Measurements from ENCODE around the gene EMILIN2. TPM values are rescaled to one million over a fixed set of nuclear protein-coding genes. Genes with fewer than 3 reads are reported as not detected.
A peak's percentile ranks its signal among the peaks of the same experiment; 100 is the strongest.

Gene EMILIN2
- total and polyA plus RNA-seq, 9 of the 15 experiments (the other 6 are each of a cell fraction or from before 2014, with no cell fraction given), result 0.01 to 0.40 (median 0.19) TPM

GRCh38 chr18:2893056-2893455 lies 46.2 kb downstream of the EMILIN2 start:
- ATAC-seq (no peak), DNase-seq (ENCODE audit: extremely low read depth in 1 of 4, low spot score in 3 of 4) (no peak)
- TF ChIP-seq ZNF408 (CRISPR knock-in tag; IDR thresholded peaks at IDR 0.05; ENCODE audit: low read depth), result no peak
- no peak for TF ChIP-seq ZNF778 (CRISPR knock-in tag; IDR thresholded peaks at IDR 0.05)

DNA sequence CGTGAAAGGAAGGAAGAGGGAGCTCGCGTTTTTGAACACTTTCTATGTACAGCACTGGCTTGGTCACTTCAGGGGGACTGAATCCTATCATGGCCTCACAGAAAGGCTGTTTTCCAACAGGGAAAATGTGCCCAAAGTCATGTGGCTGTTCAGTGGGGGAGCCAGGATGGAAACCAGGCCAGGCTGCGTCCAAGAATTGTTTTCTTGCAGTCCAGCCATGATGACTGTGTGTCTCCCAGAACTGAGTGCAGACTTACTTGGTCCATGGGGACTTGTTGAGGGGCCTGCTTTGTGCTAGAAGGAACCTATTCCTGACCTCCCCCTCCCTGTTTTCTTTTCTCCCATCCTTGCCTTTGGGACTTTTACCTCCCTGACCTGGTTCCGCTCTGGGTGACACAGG lies 46.9 kb downstream of the EMILIN2 start:
- FAIRE-seq, result no peak
- Histone ChIP-seq H3K27ac (ENCODE audit: extremely low read depth, low read depth, low read length) (no peak overlapping the region), H3K4me3 (no peak overlapping the region), H4K20me1 (replicated peaks; ENCODE audit: control insufficient read depth, insufficient read depth, low read length) (peaks cover 8% of the 10 kb centered on the region; the same call in 1 of the 2 replicates), H2AFZ (ENCODE audit: low read depth, low read length) (no peak overlapping the region), H3K4me1 (replicated peaks in 1 of 2; ENCODE audit: control insufficient read depth in 2 of 2, insufficient read depth in 2 of 2, low read length in 2 of 2) (peaks cover 26 to 39% of the 10 kb centered on the region in 2 experiments; a peak in 4 of 5 replicates), H3K27me3 (ENCODE audit: control insufficient read depth in 2 of 2, insufficient read depth in 2 of 2, low read length in 2 of 2) (peaks cover 9 to 23% of the 10 kb centered on the region in 2 experiments; a peak in 3 of 5 replicates), H3K79me2 (ENCODE audit: control insufficient read depth, insufficient read depth, low read length) (no peaks in the 10 kb centered on the region), H3K9ac (ENCODE audit: insufficient read depth in 1 of 2, low read depth in 2 of 2, low read length in 2 of 2) (no peak overlapping the region), H3K9me1 (ENCODE audit: control insufficient read depth, insufficient read depth, low read length) (no peaks in the 10 kb centered on the region), H3K4me2 (ENCODE audit: insufficient read depth, low read length) (peak overlapping the region; percentile 51), H3K36me3 (ENCODE audit: control insufficient read depth, insufficient read depth, low read length) (no peaks in the 10 kb centered on the region), H3K9me3 (replicated peaks; ENCODE audit: control insufficient read depth, insufficient read depth, low read depth, low read length) (no peaks in the 10 kb centered on the region)
- TF ChIP-seq KDM5B (IDR thresholded peaks at IDR 0.05; ENCODE audit: insufficient replicate concordance, low read depth, low read length), result peak; percentile 34
- no peak for TF ChIP-seq TEAD2 (tag; IDR thresholded peaks at IDR 0.05)
- 64% methylated on average over 5 of the region's 5 CpGs for WGBS (ENCODE audit: insufficient coverage, low coverage, missing lambda C conversion rate)
- BruUV-seq (replicated peaks), result no TSS peak
- ATAC-seq, result no peak
- ChIA-PET POLR2A (interaction anchor here (0.7 to 1.4 kb wide), 6 partner anchors 9 to 116 kb away, joined by 3 to 4 read pairs (median 3); no protein-coding TSS in a partner anchor), CTCF (ENCODE audit: low intra/inter-chr PET ratio) (interaction anchor here (0.5 kb wide), 1 partner anchor 236 kb away, joined by 3 read pairs; no protein-coding TSS in a partner anchor)
- in situ Hi-C loops (cut with MboI), result no loop called here
- intact Hi-C loops (cut with micrococcal nuclease), result loop anchor here (1.0 kb wide), 1 partner anchor 39 kb away; no protein-coding TSS in a partner anchor
- no peak for DNase-seq (ENCODE audit: extremely low read depth in 1 of 4, low spot score in 3 of 4)

More at GRCh38 chr18:2893056-2893455, 46.2 kb downstream of the EMILIN2 start:
- Histone ChIP-seq H4K20me1 (replicated peaks; ENCODE audit: control insufficient read depth, insufficient read depth, low read length) (peaks cover 8% of the 10 kb centered on the region; the same call in 1 of the 2 replicates), H3K27me3 (ENCODE audit: control insufficient read depth in 2 of 2, insufficient read depth in 2 of 2, low read length in 2 of 2) (peaks cover 9 to 23% of the 10 kb centered on the region in 2 experiments; a peak in 3 of 5 replicates), H3K36me3 (ENCODE audit: control insufficient read depth, insufficient read depth, low read length) (no peaks in the 10 kb centered on the region), H3K9me3 (replicated peaks; ENCODE audit: control insufficient read depth, insufficient read depth, low read depth, low read length) (no peaks in the 10 kb centered on the region), H3K9ac (ENCODE audit: insufficient read depth in 1 of 2, low read depth in 2 of 2, low read length in 2 of 2) (no peak overlapping the region), H2AFZ (ENCODE audit: low read depth, low read length) (no peak overlapping the region), H3K4me2 (ENCODE audit: insufficient read depth, low read length) (no peak overlapping the region), H3K4me1 (replicated peaks in 1 of 2; ENCODE audit: control insufficient read depth in 2 of 2, insufficient read depth in 2 of 2, low read length in 2 of 2) (peaks cover 23 to 33% of the 10 kb centered on the region in 2 experiments; a peak in 4 of 5 replicates), H3K9me1 (ENCODE audit: control insufficient read depth, insufficient read depth, low read length) (no peaks in the 10 kb centered on the region), H3K79me2 (ENCODE audit: control insufficient read depth, insufficient read depth, low read length) (no peaks in the 10 kb centered on the region), H3K27ac (ENCODE audit: extremely low read depth, low read depth, low read length) (no peak overlapping the region), H3K4me3 (no peak overlapping the region)
- POLR2A ChIA-PET, result interaction anchor here (0.7 to 1.4 kb wide), 4 partner anchors 10 to 355 kb away, joined by 3 to 4 read pairs (median 3); no protein-coding TSS in a partner anchor
- intact Hi-C loops (cut with micrococcal nuclease) (no loop called here), in situ Hi-C loops (cut with MboI) (no loop called here)
- CTCF ChIA-PET (ENCODE audit: low intra/inter-chr PET ratio), result no interaction called here
- FAIRE-seq, result no peak
- no TSS peak for BruUV-seq (replicated peaks)
- WGBS (ENCODE audit: insufficient coverage, low coverage, missing lambda C conversion rate), result 15% methylated on average over 4 of the region's 4 CpGs
